HG03108 (cell line): ENCODE data around the gene DCDC1.

Experiments used
- ATAC-seq: cut with Tn5 transposase; IDR thresholded peaks from one replicate; pipeline ENCODE4 v1.9.1; 2021; ENCODE audit warnings: moderate library complexity; ENCODE audit not compliant: unreplicated experiment

DCDC1 gene

DNA sequence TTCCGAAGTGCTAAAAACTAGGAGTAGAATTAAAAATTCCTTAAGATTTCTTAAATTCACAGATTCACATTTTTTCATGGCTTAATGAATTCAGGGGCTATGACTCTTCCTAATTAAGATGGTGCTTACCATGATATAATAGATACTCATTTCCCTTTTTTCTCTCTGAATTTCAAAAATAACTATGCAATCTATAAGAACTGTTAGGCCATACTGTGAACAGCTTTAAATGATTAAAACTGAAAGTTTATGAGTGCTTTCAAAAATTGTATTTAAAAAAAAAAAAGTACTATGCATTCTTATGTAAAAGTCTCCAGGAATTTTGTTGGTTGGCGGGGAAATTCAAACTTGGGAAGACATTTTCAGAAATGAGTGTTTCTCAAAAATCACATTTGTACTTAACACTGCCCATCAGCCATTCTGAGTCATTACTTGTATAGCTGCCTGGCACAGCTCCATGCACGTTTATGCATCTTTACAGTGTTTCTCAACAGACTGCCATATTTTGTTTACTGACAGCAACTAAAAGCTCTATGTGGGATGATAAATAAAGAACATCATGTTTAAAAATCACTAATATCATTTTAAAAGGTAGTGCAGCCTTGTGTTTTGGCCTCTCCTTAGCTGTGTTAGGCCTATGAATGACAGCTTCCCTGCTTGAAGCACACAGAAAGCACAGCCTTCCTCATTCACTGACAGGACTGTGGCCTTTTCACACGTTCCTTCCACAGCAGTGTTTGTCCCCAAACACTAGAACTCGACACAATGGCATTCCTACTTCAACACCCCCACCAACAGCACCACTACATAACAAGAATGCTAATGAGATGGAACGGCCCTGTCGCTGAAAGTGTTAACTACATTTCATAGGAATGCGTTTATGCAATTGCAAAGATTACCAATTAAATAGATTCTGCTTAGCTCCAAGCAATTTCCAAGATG is 131.4 kb downstream of the DCDC1 start:
- ATAC-seq, result no peak

DNA sequence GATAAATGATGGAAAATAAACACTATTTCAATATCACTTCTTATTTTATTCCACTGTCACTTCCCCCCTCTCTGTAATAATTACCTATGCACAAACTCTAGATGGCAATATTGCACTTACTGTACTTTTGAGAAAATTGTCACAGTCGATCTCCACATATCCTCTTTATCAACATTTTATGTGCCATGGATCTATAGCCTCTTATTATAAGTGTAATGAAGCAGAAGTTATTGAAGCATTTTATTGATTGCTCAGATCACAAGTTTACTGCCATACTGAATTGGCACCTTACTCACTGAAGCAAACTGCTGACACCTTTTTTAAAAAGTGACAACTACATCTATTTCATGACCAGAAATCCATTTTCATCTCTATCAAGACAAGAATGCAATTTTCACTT is 133.4 kb downstream of the DCDC1 start:
- ATAC-seq, result no peak

DNA sequence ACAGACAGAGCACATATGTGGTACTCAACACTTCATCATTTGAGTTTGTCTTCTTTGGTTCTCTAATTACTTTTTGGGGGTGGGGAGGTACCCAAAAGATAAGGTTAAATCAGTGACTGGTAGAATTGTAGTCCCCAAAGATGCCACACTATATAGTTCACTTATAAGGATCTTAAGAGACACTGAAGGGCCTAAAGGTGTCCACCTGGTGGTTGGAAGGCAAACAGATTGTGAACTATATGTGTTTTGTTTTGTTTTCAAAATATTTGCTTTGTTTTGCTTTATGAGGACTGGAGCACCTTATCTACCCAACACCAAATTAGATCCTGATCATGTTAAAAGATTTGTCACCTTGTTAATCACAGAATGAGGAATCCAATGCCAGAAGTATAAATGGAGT is 136.1 kb downstream of the DCDC1 start:
- no peak for ATAC-seq

DNA sequence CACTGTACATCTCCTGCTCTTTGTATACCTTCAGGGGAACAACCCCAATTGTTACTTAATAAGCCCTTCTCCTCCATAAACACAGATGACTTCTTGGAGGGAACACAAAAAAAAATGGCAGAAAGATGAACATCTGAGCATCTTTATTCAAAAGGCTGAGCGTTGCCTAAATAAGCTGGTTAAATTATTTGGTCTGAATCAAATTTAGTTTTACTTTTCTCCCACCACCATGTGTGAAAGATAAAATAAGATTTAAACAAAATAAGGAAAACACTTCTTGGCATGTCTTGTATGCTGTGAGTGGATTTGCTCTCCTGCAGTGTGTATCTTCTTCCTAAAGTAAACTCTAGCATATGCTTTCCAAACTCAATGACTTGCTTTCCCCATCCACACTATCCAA is 137.9 kb downstream of the DCDC1 start:
- ATAC-seq, result no peak

DNA sequence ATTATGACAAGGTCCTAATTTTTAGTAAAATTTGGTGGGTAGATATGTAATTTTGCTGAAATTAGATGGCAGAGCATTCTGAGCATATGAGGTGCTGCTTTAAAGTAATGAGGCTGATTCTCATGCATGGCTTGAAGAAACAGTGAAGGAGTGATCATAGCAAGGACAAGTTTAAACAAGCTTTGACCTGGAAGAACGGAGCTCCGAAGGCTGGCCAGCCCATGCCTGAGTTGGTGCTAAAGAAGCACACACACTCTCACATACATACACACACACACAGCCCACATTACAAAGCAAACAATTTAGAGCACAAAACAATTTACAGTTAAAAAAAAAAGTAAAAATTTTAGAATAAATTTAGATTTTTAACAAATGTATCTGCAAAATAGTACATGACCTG is 150.7 kb downstream of the DCDC1 start:
- no peak for ATAC-seq

DNA sequence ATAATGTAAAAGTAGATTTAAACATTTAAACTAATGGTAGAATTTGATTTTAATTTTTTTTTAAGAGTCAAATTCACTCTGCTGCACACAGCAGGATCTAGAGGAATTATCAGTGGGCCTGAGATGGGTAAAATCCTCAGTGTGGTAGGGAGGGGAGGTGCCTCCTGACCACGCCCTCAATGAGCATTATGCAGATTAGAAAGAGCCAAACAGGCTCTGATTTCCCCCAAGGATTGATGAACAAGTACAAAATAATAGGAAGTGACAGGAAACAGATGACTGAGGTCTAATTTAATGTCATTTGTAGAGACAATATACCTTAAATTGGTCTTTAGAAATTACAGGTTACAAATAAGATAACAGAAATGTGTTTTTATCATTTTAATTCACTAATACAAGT is 155.2 kb downstream of the DCDC1 start:
- ATAC-seq, result no peak

DNA sequence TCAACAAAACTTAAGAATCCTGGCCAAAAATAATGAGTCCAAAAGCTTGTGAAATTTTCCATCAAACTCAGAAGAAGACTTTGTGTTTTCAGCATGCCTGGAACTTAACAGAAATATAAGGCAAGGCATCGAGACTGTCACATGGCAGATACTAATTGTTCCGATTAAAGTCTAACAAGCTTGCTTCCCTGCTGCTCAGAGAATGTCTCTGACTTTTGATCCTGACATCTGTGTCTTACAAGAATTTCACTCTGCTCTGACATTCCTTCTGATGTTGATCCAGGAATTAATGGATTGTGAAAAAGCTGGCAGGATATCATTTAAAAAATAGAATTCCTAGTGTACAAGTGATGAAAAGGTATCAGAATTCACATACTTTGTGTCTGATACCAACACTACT is 170.2 kb downstream of the DCDC1 start:
- no peak for ATAC-seq

DNA sequence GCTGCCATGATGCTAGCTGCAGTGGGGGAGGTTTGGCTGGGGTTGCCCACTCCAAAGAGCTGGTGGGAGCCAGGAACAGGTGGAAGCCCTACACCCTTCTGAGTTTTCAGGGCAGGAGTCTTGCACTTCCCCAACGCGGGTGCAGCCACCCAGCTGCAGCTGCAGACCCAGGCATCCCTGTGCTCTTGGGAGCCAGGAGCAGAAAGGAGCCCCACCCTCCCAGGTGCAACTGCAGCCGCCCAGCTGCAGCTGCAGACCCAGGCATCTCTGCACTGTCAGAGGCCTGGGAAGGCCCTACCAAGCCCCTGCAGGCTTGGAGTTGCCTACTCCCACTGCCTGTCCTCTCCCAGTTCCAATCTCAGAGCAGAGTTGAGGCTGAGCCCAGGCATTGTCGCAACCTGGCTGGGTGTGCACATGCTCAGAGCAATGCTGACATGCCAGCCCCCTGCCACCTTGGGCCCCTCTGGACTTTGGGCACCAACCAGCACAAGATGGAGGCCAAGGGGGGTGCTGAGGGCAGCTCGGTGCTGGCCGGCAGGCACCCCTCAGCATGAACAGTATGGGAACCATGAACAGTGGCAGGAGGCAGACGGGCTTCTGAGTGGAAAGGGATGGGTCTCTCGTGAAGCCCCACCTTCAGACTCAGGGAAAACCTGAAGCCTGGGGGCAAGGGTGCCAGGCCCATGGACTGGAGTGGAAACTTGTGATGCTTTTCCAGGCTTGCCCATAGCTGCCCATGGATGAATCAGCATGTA is 195.4 kb downstream of the DCDC1 start:
- ATAC-seq, result no peak

DNA sequence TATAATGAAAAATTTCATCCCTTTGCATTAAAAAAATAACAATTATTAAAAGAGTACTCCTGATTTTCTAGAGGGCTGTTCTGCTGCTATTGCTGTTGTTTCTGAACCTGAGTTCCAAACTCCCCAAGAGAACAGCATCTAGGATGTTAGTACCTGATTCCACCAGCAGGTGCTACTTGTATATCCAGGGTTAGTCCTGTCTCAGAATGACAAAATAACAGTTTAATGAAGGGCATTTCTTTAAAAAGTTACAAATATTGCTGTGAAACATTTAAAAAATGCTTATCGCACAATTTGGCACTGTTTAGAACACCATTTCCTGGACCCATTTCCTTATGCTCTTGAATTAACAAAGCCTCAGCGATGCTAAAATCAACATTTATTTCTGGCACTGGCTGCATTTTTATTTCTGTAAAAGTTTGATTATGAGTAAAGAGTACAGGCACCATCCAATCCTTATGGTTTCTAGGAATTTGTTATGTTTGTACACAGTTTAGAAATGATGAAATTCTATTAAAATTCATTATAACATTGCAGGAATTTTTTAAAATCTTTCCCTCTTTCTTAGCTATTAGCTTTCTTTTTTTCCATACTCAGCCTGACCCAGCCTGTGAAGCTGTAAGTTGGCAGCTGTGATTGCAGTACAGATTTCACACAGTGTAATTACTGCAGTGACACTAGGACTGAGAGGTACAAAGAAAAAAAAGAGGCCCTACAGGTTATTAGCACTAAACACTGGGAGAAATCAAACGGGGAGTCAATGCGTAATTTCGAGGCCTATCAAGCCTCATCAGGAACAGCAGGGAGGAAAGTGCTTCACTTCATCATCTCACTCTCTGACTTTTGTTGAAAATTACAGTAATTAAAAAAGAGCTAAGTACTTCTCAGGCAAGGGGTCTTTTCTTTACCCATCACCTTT is 208.8 kb downstream of the DCDC1 start:
- no peak for ATAC-seq

DNA sequence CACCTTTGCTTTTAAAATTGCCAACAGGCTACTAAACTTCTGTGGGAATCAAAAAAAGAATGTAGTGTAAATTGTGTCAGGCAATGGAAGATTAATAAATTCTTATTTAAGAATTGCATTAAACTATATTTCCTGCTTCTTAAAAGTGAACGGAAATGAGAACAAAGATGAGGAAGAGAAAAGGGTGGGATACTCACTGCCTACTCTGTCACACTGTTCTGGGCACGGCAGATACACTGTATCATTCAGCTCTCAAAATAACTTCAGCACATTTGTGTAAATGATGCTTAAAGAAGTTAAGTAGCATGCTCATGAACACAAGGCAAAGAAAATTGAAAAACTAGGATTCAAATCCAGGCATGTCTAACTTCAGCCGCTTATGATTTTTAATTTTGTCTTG is 218.7 kb downstream of the DCDC1 start:
- no peak for ATAC-seq

DNA sequence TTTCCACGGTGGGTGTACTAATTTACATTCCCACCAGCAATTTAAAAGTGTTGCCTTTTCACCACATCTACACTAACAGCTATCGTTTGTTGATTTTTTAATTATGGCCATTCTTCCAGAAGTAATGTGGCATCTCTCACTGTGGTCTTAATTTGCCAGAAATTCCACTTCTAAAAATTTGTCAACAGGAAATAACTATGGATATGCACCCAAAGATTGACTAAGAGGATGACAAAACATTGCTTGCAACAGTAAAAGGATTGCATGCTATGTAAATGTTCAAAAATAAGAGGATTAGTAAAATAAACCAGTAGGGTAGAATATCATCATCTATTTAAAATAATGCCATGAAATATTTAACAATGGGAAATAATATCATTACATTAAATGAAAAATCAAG is 219.5 kb downstream of the DCDC1 start:
- ATAC-seq, result no peak

DNA sequence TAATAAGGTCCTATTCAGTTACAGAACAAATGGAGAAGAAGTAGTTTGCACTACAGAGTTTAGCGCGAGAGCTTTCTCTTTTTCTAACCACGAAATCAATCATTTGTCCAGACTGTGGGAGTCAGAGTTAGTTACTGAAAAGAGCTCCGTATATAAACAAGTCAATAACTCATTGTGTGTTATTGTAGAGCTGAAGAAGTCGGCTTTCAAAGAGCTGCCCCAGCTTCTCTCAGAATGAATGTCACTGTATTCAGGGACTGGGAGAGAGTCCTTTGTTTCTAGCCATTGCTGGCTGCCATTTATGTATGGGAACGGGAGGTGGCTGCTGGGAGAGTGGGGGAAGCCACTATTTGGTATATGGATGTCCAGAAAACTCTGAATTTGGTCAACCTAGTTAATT is 227.8 kb downstream of the DCDC1 start:
- ATAC-seq, result no peak

DNA sequence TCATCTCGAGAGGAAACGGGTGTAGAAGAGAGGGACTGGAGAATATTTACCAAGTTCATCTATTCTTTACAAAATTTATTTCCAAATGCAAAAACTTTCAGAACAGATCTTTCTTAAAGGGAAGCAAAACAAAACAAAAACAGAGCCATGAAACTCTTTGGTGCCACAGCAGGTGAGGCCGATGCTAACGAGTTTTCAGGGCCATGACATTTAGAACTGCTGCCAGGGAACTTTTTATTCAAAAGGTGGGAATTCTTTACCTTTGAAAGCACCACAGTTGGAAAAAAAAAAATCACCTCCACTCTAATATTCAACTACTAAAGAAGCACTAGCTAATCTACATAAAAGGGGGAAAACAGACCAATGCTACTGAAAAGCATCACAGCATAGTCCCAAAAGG is 230.1 kb downstream of the DCDC1 start:
- ATAC-seq, result no peak

DNA sequence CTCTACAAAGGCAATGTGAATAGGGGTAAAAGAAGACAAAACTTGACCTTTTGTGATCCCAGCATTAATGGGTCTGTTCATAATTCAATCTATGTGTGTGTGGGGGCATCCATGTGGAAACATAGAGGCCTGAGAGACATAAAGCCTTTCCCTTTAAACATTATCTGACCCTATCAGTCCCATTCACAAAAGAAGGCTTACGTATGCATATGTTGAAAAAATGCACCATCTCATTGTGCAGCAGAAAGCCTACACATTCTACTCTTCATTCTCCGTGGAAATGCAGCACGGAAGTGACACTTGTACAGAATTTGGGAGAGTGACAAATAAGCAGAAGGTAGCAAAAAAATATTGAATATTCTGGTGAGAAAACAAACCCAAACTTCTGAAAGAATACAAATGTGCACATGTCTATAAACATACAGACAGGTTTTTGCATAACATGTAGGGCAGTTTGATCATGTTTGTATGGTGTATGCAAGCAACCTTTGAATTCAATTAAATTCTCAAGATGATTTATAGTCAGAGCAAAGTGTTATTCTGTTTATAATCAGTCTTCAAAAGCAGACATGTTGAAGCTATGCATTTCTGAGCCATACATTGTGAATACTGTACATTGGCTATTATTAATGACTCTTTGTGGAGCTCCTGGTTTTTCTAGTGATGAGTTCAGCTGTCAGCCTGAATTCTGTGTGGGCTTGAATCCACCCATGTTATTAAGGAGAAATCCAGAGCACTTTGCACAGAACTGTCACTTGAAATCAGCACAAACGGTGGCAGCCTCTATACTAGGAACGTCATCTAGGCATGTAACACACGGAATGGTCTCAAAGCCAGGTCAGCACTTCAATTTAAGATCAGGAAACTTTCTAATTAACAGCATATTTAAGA is 236.8 kb downstream of the DCDC1 start:
- ATAC-seq, result no peak

DNA sequence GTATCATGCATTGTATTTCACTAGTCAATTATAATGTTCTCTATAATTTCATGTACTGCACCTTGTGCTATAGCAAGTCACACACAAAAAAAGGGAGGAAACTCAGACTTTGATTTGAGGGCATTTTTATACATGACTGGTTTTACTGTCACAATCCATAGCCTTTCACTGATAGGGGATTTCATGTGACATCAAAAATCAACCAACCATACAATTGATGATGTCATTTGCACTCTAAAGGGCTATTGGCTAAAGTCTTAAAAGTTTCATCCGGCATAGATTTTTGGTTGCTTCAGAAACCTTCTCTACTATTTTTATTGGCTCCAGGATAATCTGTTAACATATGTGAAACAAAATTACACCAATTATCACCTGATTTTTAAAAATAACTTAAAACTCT is 237.8 kb downstream of the DCDC1 start:
- no peak for ATAC-seq

DNA sequence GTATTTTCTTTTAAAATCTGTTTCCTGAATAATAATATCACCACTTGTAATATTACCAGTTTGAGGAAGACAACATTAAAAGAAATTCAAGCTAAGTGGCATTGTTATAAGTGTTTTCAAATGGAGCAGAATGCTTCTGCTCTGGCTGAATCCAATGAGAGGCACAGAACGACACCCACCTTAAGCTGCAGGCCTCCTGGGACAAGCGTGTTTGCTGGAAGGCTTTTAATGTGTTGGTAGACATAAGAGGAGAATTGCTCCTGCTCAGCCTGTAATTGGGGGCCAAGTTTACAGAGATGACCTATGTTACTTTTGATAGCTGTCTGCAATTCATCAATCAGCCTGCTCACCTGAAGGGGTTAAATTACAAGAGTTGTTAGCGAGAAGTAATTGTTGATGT is 242.2 kb downstream of the DCDC1 start:
- no peak for ATAC-seq

DNA sequence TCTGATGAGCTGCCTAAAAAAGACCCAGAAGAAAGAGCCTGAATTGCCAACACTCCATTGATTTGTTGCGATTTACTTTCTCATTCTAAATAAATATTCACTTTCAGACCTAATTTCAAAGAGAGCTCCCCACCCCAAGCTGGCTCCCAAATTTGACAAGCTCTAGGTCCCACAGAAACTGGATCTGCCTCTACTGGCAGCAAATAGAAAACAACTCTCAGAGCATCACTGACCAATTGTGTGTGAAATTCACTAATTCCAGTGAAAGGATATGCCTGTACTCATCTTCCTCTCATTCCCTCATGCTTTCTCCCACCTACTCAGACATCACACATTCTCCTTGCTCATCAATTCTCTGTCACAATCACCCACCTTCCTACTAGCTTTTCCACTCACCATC is 249.1 kb downstream of the DCDC1 start:
- ATAC-seq, result no peak

DNA sequence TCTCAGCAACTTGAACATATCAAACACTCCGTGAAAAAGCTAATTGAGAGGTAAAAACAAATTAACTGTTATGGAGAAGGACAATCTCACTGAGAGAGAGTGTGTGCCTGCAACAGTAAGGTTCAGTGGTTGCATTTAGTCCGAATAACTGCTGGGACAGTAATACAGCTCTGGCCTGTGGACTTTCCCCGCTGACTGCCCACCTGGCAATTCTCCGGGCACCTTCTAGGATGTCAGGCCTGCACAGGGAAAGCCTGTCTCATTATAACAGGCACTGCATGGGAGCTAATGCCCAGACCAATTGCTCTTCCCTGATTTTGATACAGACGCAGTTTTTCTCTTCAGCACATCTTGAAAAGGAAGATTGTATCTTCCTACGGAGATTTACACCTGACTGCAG is 251.0 kb downstream of the DCDC1 start:
- ATAC-seq, result no peak

DNA sequence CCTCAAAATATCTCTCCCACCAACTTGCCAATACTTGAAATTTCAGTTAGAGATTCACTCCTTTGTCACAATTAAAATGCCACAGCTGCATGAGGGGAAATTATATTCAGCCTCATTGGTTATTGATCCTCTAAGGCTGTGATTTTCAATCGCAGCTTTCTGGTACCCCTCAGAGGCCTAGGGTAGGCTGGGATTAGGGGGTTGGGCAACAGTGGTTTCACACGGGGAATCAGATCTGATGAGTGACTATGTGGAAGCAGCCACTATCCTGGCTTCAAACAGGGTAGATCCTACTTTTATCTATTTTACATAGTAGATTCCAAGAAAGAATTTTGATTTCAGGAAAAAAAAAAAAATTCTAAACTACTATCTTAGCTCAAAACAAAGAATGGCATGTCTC is 252.5 kb downstream of the DCDC1 start:
- ATAC-seq, result no peak

DNA sequence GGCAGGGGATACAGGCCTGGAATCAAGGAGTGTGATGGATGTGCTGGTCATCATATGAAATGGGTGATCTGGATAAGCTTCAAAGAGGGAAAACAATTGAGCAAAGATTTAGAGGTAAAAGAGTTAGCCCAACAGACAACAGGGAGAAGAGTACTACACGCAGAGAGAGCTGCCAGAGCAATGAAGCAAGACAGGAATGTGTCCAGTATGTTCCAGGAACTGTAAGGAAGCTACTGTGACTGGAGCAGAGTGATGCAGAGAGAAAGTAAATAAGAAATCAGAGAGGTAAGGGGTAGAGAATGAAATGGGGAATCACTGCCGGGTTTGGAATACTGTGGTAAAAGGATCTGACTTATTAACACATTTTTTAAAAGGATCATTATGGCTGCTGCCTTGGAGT is 255.1 kb downstream of the DCDC1 start:
- ATAC-seq, result no peak
